DOHH2 (cell line): ENCODE measurements around the gene ASGR2.

ENCODE experiments used
- CTCF ChIP-seq: fragments of 200-600 bp; sonication (generic); IDR thresholded peaks from one replicate; pipeline ENCODE4 v1.5.1; 2014; ENCODE audit warnings: antibody characterized with exemption, mild to moderate bottlenecking, low read depth, low read length; ENCODE audit not compliant: poor library complexity, severe bottlenecking
- EZH2phosphoT487 ChIP-seq: fragments of 200-600 bp; sonication (generic); IDR thresholded peaks from 2 replicates; pipeline ENCODE4 v1.6.1; 2017; ENCODE audit warnings: borderline replicate concordance, mild to moderate bottlenecking, antibody characterized with exemption, low read length, moderate library complexity, mixed read lengths

GRCh38 chr17:7078711-7079110 is 35.9 kb downstream of the ASGR2 start:
- TF ChIP-seq CTCF (no peak), EZH2phosphoT487 (no peak)
